HepG2 (cell line): ENCODE data around the gene CCDC167. TPM values are rescaled to one million over a fixed set of nuclear protein-coding genes. Genes with fewer than 3 reads are reported as not detected.

ENCODE experiments used
- polyA plus RNA-seq, 8 experiments: library from polyadenylated mRNA; depleted of rRNA in 3 of 8; stranded (reverse) in 7 of 8; unstranded in 1 of 8; fragments of >200 nt; fragmentation: Illumina TruSeq in 4 of 8; extraction: Trizol in 4 of 8; gene quantifications; 2 replicates each; pipeline versions ENCODE4 v1.2.1 to v1.2.3, GENCODE V29; 2011 to 2016; ENCODE audit warnings: low read depth in 4 of 8, missing spikeins in 1 of 8, mixed read lengths in 1 of 8; ENCODE audit not compliant: insufficient read depth in 1 of 8
- total RNA-seq, 5 experiments: library from RNA; depleted of rRNA; stranded (reverse); fragments of >200 nt; fragmentation: Illumina TruSeq; extraction: Trizol; gene quantifications; 2 replicates each; pipeline ENCODE4 v1.2.3, GENCODE V29; 2016; ENCODE audit warnings: low read depth in 1 of 5

CCDC167 gene
- total and polyA plus RNA-seq, 2 of the 13 experiments (the other 11 are each of a cell fraction or from before 2014, with no cell fraction given) = 48.4 to 66.8 TPM

Other genes with a start within 250 kb of the CCDC167 start
- gene TBC1D22B, start 242.1 kb downstream of the CCDC167 start, total RNA-seq (2016; rRNA removed; fragmentation: Illumina TruSeq; extraction: Trizol) = 12.9 and 15.5 TPM in 2 replicates
- 8.4 and 9.7 TPM in 2 replicates for gene TBC1D22B, start 242.1 kb downstream of the CCDC167 start, polyA plus RNA-seq (2011; rRNA removed)
- gene TMEM217, start 241.7 kb downstream of the CCDC167 start, total RNA-seq (2016; rRNA removed; fragmentation: Illumina TruSeq; extraction: Trizol) = 1.6 and 3.4 TPM in 2 replicates
- 1.8 and 2.3 TPM in 2 replicates for gene TMEM217, start 241.7 kb downstream of the CCDC167 start, polyA plus RNA-seq (2011; rRNA removed)
- 47.6 and 65.7 TPM in 2 replicates for gene RNF8, start 145.9 kb downstream of the CCDC167 start, total RNA-seq (2016; rRNA removed; fragmentation: Illumina TruSeq; extraction: Trizol)
- 18.1 and 21.8 TPM in 2 replicates for gene RNF8, start 145.9 kb downstream of the CCDC167 start, polyA plus RNA-seq (2011; rRNA removed)
- gene CMTR1, start 66.7 kb downstream of the CCDC167 start, total RNA-seq (2016; rRNA removed; fragmentation: Illumina TruSeq; extraction: Trizol) = 33.0 and 55.2 TPM in 2 replicates
- 19.7 and 23.4 TPM in 2 replicates for gene CMTR1, start 66.7 kb downstream of the CCDC167 start, polyA plus RNA-seq (2011; rRNA removed)
- not detected in 2 replicates for gene MDGA1, start 198.0 kb upstream of the CCDC167 start, total RNA-seq (2016; rRNA removed; fragmentation: Illumina TruSeq; extraction: Trizol)
- gene MDGA1, start 198.0 kb upstream of the CCDC167 start, polyA plus RNA-seq (2011; rRNA removed) = under 0.01 TPM in 1 of 2 replicates, not detected in the other